ENCODE data around the gene PHPT1. TPM values are rescaled to one million over a fixed set of nuclear protein-coding genes. Genes with fewer than 3 reads are reported as not detected.

The PHPT1 gene
- total and polyA plus RNA-seq, 8 donors = 31.5 to 168 (median 42.9) TPM

GRCh38 chr9:136858844-136859757 lies 9.9 kb downstream of the PHPT1 start:
- H3K4me3 ChIP-seq = peak overlapping the region in 1 of 4 donors; percentile 13
- TF ChIP-seq, protein P1, sequence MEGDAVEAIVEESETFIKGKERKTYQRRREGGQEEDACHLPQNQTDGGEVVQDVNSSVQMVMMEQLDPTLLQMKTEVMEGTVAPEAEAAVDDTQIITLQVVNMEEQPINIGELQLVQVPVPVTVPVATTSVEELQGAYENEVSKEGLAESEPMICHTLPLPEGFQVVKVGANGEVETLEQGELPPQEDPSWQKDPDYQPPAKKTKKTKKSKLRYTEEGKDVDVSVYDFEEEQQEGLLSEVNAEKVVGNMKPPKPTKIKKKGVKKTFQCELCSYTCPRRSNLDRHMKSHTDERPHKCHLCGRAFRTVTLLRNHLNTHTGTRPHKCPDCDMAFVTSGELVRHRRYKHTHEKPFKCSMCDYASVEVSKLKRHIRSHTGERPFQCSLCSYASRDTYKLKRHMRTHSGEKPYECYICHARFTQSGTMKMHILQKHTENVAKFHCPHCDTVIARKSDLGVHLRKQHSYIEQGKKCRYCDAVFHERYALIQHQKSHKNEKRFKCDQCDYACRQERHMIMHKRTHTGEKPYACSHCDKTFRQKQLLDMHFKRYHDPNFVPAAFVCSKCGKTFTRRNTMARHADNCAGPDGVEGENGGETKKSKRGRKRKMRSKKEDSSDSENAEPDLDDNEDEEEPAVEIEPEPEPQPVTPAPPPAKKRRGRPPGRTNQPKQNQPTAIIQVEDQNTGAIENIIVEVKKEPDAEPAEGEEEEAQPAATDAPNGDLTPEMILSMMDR (IDR thresholded peaks at IDR 0.05) = no peak
- peak in 2 of 3 donors; percentile 20 to 44 for TF ChIP-seq POLR2AphosphoS5 (IDR thresholded peaks at IDR 0.05)
- H3K4me1 ChIP-seq = peaks cover 43 to 87% (median 77%) of the 10 kb centered on the region in 4 donors
- intact Hi-C loops (cut with DNase I; ENCODE audit: low total_unique reads) = loop anchor here (10.0 kb wide), 1 partner anchor 86 kb away; the partner anchor contains the start of genes C8G and FBXW5
- no peaks in the 10 kb centered on the region for H3K27me3 ChIP-seq
- peaks cover 34 to 43% (median 37%) of the 10 kb centered on the region in 4 donors for H3K36me3 ChIP-seq
- WGBS, 5 donors = 30 to 67% (median 41%) methylated on average over 7 to 20 of the region's 20 CpGs
- DNase-seq = peak; percentile 72 to 95
- no peaks in the 10 kb centered on the region for H3K9me3 ChIP-seq
- H3K27ac ChIP-seq = peak overlapping the region; percentile 76 to 90 (median 81)

- H3K4me1 ChIP-seq = peaks cover 57 to 86% (median 85%) of the 10 kb centered on the region in 4 donors
- WGBS, 5 donors = 67 to 82% (median 77%) methylated on average over 7 to 9 of the region's 9 CpGs
- intact Hi-C loops (cut with DNase I; ENCODE audit: low total_unique reads) = no loop called here
- TF ChIP-seq POLR2A (IDR thresholded peaks at IDR 0.05) (no peak), EP300 (IDR thresholded peaks at IDR 0.05) (no peak), POLR2AphosphoS5 (IDR thresholded peaks at IDR 0.05) (no peak)
- TF ChIP-seq, protein P1 (IDR thresholded peaks at IDR 0.05) = no peak
- peak overlapping the region; percentile 76 to 90 (median 81) for H3K27ac ChIP-seq
- no peaks in the 10 kb centered on the region for H3K9me3 ChIP-seq
- peaks cover 34 to 44% (median 39%) of the 10 kb centered on the region in 4 donors for H3K36me3 ChIP-seq
- H3K27me3 ChIP-seq = no peaks in the 10 kb centered on the region
- DNase-seq = peak in 1 of 2 donors; percentile 19
- no peak overlapping the region for H3K4me3 ChIP-seq
Measured at GRCh38 chr9:136860529-136860928, 11.3 kb downstream of the PHPT1 start.

DNA sequence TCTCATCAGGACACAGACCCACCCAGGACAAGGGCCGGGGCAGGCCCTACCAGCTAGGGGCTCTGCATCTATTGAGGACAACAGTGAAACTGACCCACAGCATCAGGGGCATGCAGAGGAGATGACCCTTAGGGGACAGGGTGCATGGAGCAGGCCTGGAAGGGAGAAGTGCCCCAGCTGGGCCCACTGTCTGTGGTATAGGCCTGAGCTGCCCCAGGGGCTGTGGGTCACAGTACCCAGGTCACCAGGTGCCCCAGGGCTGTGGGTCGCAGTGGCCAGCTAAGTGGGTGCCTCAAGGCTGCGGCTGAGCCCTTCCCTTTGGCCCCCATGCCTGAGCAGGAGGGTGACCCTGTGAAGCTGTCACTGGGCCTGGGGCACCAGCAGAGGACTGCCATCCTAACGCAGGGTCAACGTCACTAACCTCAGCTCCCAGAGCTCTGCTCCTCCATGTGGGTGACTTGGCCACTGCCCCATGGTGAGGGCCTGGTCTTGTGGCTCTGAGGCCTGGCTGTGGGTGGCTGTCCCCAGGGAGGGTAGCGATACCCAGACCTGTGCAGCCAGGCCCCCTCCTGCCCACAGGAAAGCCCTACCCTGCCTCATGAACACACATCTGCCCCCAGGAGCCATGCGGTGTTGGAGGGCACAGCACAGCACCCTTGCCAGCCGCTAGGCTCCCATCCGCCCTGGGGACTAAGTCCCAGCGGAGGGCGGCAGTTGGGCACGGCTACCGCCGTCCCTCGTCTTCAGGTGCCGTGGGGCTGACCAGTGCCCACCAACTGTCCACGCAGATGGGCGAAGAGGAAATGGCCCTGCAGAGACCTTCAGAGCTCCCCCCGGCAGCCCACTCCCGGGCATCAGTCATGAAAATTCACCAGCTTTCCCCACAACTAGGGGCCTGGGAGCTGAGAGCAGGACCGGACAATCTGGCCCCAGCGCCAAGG lies 12.0 kb downstream of the PHPT1 start:
- Histone ChIP-seq H3K27ac (peak overlapping the region; percentile 76 to 90 (median 81)), H3K9me3 (no peaks in the 10 kb centered on the region), H3K36me3 (peaks cover 34 to 44% (median 39%) of the 10 kb centered on the region in 4 donors), H3K4me1 (peaks cover 57 to 85% (median 80%) of the 10 kb centered on the region in 4 donors), H3K4me3 (no peak overlapping the region), H3K27me3 (no peaks in the 10 kb centered on the region)
- intact Hi-C loops (cut with DNase I; ENCODE audit: low total_unique reads) = no loop called here
- no peak for DNase-seq
- TF ChIP-seq POLR2A (IDR thresholded peaks at IDR 0.05) = no peak
- WGBS, 5 donors = 89 to 94% (median 90%) methylated on average over 6 to 22 of the region's 22 CpGs

GRCh38 chr9:136861874-136862457 lies 12.8 kb downstream of the PHPT1 start:
- TF ChIP-seq EP300 (IDR thresholded peaks at IDR 0.05) (no peak), POLR2AphosphoS5 (IDR thresholded peaks at IDR 0.05) (no peak), POLR2A (IDR thresholded peaks at IDR 0.05) (no peak)
- TF ChIP-seq, protein P1 (IDR thresholded peaks at IDR 0.05) = no peak
- Histone ChIP-seq H3K27ac (no peak overlapping the region), H3K36me3 (peaks cover 34 to 44% (median 39%) of the 10 kb centered on the region in 4 donors), H3K4me3 (no peak overlapping the region), H3K4me1 (peaks cover 57 to 82% (median 75%) of the 10 kb centered on the region in 4 donors), H3K27me3 (no peaks in the 10 kb centered on the region), H3K9me3 (no peaks in the 10 kb centered on the region)
- DNase-seq = no peak
- 84 to 91% (median 86%) methylated on average over 26 of the region's 26 CpGs for WGBS, 5 donors
- intact Hi-C loops (cut with DNase I; ENCODE audit: low total_unique reads) = no loop called here

All from stomach (tissue), 9 donors.